GM21737 (cell line): Measurements from ENCODE around the gene HSPA12A.

Source experiments
- ATAC-seq: cut with Tn5 transposase; IDR thresholded peaks from one replicate; pipeline ENCODE4 v1.9.1; 2021; ENCODE audit warnings: mild to moderate bottlenecking, moderate library complexity; ENCODE audit not compliant: unreplicated experiment

The HSPA12A gene, protein sequence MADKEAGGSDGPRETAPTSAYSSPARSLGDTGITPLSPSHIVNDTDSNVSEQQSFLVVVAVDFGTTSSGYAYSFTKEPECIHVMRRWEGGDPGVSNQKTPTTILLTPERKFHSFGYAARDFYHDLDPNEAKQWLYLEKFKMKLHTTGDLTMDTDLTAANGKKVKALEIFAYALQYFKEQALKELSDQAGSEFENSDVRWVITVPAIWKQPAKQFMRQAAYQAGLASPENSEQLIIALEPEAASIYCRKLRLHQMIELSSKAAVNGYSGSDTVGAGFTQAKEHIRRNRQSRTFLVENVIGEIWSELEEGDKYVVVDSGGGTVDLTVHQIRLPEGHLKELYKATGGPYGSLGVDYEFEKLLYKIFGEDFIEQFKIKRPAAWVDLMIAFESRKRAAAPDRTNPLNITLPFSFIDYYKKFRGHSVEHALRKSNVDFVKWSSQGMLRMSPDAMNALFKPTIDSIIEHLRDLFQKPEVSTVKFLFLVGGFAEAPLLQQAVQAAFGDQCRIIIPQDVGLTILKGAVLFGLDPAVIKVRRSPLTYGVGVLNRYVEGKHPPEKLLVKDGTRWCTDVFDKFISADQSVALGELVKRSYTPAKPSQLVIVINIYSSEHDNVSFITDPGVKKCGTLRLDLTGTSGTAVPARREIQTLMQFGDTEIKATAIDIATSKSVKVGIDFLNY

DNA sequence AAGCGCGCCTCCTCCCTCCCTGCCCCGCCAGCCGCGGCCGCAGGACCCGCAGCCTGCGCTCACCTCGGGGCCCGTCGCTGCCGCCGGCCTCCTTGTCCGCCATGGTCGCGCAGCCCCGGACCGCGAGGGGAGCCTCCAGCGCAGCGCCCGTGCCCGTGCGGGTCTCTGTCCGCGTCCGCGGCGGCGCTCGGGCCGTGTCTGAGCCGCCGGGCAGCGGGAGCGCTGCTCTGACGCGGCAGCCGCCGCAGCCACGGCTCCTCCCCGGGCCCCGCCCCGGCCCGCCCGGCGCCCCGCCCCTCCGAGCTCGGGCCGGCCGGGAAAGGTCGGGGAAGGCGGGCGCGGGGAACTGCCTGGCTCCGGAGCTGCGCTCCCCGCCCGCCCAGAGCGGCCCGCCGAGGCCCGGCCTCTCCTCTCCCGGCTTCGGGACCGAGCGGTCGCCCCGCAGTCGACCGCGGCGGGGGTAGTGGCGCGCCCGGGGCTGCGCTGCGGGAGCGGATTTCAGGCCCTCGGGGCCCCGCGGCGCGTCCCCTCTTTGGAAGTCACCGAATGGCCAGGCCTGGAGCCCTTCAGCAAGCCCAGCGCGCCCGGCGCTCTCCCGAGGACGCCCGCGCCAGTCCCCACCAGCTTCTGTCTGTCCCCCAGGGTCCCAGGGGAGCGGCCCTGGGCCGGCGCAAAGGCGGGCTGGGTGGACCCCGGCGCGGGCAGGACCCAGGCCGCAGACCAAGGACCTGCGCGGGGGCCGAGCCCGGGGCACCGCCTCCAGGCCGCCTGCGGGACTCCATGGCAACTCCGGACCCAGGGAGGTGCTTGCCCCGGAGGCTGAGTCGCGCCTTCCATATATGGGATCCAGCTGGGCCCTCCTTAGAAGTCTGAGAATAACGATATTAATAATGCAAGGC is at the start of gene HSPA12A:
TSS of gene HSPA12A (minus strand) at position 200 of the 899 bp plus-strand sequence. CDS start at position 103, 97 bp downstream.
- peak; percentile 92 for ATAC-seq

DNA sequence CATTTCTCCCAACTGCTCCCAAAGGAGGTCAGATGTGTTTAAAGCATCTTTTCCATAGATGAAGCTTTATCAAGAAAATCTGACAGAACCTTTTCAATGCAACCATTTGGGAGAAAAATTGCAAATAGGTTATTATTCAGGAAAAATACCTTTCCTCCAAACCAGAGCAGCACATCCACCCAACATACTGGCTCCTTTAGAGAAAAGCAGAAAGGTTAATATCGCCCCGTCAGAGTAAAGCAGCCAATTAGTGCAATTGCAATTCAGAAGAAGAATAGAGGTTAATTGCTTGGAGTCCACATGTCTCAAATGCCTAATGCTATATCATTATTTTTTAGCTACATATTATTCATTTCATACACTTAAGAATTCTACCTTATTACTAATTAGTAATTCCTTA is 48.9 kb upstream of the HSPA12A start:
- no peak for ATAC-seq

DNA sequence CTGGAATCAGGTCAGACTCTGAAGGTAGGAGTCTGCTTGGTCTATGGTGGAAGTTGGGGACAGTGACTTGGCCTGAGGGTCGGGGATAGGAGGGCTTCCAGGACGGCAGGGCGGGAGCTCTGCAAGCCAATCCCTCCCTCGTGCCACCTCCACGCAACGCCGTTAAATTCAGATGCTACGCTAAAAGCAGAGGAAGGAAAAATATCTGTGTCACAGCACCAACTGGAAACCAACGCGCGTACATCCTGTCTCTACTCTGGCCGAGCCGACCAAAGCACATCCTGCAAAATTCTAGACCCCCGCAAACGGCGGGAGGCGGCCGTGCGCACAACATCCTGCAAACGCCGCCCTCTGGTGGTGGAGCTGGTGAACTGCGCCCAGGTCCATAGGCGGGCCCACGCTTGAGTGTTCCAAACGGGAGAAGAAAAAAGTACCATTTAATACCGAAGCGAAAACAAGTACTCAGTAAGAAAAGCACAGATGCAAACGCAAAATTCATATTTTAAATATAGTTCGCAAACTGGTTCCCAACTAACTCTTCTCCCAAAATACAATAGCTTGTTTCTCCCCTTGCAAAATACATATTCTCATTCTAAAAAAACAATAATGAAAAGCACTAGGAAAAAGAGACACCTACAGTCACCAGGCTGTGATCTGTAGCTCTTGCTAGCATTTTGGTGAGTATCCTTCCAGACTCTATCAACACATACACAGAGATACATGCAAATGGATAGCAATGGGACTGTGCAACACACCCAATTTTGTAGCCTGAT is 45.7 kb upstream of the HSPA12A start:
- peak; percentile 87 for ATAC-seq

DNA sequence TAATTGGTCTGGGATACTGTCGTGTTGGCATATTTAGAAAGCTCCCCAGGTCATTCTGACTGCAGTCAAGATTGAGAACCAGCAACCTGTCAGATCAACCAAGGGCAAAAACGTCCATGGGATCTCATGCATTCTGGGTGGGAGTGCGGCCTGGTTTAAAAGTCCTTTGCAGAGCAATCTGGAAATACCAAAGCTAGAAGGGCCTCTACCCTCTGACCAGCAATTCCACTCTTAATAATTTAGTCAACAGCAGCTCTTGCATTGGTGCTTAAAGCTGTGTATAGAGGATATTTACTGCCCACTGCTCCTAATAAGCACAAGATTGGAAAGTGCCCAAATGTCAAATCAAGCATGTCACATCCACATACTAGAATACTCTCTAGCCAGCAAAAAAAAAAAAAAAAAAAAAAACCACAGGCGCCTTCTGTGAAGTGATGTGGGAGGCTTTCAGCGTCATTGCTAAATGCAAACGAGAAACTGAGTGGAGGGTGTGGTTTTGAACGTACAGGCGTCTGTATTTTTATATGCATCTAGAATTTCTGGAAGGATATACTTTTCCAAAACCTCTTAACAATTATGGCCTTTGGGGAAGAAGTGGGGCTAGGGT is 44.8 kb upstream of the HSPA12A start:
- ATAC-seq, result no peak

DNA sequence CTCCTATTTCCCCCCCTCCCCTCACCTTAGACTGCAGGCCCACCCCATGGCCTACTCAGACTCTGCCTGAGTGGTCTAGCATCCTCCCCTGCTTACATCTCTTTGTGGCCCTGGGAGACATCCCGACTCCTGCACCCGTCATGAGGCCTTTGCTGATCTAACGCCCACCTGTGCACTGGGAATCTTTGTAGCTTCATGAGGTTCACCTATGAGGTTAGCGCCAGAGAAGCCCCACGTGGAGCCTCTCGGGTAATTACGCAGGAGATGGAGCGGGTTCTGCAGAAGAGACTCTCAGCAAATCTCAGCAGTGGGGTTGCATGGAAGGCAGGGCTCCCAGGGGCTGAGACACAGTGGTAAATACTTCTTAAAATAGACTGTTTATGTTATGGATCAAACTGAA is 43.5 kb upstream of the HSPA12A start:
- no peak for ATAC-seq

DNA sequence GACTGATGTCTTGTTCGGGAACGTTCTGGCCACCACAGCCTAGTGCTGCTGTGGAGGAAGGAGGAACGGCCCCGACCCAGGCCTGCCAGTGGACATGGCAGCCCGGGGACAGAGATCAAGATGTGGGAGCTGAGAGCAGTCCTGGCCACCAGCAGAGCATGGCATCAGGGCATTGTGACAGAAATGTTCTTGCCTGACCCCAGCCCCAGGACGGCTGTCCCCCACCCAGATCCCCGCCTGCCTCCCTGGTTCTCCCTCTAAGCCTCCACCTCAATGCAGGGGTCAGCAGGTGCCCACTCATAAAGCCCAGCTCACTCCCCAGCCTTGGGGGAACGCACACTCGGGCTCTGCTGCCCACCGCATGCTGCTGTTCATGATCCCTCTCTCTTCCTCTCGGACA is 42.9 kb upstream of the HSPA12A start:
- no peak for ATAC-seq

DNA sequence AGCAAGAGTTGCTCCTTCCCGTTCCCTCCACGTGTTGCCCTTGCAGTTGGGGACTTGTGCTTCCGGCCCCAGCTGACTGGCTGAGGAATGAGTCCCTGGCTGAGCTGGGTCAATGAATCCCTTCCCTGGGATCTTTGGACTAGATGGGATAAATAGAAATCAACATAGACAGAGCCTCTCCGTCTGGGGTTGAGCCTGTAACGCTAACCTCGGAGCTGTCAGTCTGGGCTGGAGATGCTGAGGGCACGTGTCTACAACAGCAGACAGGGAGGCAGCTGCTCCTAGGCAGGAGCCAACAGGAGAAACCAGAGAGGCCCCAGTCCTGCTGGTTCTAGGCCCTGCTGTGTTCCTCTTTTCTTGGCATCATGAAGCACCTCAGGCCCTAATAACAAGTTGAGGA is 42.3 kb upstream of the HSPA12A start:
- no peak for ATAC-seq

DNA sequence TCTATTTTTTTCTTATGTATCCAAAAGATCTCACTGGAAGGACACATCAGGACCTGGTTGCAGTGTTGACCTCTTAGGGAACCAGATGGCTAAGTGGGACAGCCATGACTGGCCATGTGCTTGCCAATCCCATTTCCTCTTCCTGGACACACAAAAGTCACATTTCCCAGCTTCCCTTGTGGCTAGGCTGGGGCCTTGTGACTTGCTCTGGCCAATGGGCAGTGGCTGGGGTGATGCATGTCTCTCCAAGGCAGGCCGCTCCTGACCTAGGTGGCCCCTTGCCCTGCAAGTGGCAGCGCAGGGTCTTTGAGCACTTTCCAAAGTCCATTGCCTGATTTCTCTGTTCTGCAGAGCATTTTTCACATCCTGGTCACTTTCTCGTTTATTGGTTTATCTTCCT is 41.7 kb upstream of the HSPA12A start:
- ATAC-seq, result no peak

DNA sequence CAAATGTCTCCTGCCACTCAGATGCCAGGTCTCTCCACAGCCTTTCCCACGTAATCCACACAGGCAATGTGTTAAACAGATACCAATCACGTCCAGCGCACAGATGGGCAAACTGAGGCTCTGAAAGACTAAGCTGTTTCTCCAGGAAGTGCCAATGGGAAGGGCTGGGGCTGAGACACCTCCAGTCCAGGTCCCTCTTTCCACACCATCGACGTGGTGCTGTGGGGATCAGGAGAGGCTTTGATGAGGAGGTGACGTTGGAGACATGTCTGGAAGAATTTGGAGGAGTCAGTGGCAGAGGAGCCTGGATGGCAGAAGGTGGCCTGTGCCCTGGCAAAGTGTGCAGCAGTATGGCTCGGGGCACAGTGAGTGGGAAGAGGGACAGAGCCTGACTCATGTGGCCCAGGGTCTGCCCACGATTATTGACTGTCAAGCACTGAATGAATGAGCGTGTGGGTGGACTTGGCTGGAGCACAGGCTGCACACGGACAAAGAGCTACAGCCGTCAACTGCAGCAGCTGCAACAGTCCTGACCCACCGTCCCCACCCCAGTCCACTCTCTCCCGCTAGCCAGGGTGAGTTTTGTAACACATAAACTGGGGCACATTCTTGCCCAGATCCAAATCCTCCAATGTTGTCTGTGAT is 40.8 kb upstream of the HSPA12A start:
- no peak for ATAC-seq

DNA sequence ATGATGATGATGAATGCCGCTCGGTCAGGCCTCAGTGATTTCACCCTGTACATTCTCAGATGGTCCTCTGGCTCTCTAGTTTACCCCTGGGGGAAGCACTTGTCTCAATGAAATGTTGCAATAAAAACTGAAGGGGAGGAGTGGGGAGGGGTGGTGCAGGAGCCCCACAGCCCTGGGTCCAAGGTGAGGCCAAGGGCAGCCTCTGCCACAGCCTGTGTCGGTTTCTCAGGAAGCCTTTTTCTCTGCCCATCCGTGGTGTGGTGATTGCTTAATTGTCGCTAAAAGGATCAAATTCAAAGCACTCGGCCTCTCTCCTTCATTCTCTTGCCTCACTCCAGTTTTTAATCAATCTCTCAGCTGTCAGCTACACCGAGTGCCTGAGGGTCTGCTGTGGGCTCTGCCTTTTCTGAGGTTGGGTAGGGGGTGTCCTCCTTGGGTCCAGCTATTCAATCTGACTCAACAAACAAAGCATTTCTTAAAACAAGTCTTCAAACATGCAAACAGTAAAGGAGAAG is 39.1 kb upstream of the HSPA12A start:
- no peak for ATAC-seq

DNA sequence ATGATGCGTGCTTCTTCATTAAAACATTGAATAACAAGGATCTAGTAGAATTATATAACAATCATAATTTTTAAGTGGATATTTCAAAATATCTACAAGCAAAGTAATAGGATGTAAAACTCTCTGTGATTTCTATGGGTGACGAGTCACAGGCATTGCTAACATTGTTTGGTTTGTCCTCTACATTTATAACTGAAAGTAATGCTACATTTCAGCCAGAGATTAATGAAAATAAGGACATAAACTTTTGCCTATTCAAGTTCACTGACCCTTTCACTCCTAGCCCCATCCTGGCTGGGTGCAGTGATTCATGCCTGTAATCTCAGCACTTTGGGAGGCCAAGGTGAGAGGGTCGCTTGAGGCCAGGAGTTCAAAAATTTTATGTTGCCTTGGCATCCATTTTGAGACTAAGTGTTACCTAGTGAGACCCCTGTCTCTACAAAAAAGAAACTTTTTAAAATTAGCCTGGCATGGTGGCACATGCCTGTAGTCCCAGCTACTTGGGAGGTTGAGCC is 38.4 kb upstream of the HSPA12A start:
- no peak for ATAC-seq

DNA sequence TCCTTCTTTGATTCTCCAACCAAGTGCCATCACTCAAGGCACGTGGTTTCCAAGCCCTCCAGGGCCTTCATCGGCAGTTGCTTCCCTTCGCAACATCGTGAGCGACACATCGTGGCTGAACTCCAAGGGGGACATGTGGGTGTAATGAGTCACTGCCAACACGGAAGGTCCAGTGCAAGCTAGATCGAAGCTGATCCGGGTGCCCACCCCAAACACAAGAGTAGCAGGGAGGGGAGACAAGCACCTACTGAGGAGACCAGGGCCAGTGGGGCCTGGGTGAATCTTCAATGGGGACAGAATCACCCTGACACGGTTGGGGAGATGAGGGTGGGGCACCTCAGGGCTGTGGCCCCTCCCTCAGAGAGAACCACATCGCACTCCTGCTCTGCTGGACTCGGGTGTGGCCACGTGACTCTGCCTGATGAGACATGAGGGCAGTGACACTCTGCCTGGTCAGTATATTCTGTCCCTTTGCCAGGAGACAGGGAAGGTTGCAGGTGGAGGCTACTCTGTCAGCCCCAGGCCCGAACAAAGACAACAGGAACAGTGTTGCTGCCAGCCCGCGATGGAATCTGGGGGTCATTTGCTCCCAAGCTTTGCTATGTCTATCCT is 36.8 kb upstream of the HSPA12A start:
- ATAC-seq, result no peak

DNA sequence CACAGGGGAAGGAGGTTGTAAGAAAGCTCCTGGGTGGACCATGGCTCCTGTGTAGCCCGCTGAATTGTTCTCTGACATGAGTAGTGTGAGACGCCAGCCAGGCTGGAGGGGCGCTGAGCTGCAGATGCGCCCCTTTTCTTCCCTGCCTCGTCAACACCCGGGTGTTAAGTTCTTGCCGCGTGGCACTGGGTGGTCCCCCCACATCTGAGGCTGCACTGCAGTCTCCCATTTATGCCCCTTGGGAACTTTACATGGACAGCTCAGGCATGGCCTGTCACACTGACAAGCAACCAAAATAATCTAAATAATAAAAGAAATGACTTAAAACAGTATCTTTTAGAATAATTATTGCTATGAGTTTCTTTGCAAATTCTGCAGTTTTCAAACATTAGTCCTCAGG is 34.6 kb upstream of the HSPA12A start:
- ATAC-seq, result no peak

DNA sequence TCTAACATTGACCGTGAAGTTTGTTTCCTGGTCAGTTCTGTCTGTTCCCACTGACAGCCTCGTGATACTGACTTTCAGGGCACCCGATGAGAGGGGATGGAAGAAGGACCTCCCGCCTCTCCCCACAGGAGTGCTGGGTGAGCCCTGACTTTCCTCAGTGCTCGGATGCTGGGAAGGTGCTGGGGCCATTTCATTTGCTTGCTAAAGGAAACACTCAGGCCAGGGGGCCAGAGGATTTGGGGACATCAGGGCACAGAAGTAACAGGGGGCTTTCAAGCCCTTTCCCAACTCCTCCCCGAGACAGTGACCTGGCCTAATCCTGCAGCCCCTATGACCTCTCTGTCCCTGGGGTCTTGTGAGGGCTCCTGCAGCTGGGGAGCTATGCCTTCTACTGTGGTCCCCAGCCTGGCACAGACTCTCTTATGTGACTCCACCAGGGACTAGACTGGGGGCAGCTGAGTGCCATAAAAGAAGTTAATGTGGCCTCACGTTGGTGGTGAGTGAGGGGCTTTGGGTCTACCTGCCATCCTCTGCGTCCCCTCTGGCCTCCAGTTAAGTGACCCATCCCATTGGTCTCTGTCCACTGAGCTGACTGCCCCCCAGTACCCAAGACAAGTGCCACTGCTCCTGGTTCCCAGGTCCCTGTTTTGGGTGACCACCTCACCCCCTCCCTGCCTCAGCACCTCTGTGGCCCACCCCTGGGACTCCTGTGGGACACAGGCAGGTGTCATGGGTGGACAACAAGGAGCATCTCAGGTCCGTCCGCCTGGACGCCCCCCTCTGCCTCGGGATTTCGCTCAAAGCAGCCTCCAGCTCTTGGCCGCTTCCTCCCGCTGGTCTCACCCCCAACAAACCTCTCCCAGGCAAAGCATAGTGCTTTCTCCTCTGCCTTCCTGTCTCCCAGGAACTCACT is 33.4 kb upstream of the HSPA12A start:
- ATAC-seq, result no peak

DNA sequence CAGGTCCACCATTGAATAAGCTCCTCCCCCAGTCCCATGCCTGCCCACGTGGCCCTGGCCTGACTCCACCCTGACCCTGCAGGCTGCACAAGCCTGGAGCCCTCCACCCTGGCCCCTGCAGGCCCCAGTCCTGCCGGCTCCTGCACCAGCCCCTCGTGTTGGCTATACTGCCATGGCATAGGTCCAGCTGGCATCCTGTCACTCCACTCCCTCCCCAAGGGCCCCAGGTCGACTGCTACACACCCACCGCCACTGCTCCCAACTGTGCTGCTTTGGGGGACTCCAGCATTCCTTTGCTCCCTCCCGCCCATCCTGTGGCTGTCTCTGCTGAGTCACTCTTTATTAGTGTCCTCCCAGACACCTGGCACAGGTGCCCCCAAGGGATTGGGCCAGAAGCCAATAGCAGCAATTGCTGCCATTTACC is 32.4 kb upstream of the HSPA12A start:
- ATAC-seq, result no peak

DNA sequence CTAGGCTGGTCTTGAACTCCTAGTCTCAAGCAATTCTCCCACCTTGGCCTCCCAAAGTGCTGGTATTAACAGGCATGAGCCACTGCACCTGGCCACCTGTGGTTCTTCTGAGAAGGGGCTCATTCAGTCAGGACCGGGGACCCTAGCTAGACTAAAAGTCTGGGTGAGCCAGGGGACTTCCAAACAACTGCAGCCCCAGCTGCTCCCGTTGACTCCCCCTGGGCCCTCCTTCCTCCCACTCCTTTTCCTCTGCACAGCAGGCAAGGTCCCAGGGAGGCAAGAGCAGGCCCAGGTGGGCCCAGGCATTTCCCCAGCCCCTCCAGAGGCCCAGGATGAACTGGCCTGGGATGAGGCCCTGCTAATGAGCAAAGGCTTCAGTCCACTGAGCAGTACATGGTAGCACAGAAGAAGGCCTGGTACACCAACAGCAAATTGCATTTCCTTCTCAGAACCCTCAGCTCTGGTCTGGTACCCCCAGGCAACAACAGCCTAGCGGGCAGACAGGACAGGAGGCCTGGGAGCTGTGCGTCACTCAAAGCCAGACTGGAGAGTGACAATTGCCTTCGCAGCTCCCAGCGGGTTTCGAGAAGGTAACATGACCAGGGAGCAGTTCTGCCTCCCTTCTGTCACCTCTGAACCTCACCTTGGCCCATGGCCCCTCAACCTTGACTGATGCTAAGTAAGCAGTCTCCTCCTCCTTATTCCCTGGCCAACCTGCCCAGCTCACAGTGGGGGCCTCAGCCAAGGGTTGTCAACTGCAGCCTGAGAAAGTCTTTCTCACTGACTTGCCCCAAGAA is 30.7 kb upstream of the HSPA12A start:
- no peak for ATAC-seq

DNA sequence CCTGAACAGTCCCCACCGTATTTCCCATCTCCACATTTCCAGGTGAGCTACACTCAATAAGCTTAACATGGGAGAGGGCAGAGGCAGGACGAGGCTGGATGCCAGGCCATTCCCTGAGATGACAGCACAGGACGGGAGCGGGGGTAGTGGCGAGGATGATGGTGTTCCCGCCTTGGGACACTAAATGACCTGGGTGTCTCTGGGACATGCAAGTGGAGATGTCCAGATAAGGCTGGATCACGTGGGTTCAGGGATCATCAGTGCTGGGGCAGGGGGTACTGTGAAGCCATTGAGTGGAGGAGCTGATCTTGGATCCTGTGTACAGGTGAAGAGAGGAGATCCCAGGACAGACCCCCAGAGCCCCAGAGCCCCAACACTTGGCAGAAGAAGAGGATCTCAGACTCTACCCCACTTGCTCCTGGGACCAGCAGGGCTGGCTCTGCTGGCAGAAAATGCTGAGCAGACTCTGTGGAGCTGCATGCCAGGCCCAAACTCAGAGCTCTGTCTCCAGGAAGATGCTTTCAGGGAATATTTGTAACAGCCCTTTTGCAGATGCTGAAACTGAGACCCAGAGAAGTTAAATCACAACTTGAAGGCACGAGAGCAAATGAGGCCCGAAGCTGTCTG is 29.7 kb upstream of the HSPA12A start:
- no peak for ATAC-seq
